Esophagus muscularis mucosa (tissue), 4 donors: ENCODE data around the gene LMAN2L. TPM values are rescaled to one million over a fixed set of nuclear protein-coding genes. Genes with fewer than 3 reads are reported as not detected.

Experiments used
- DNase-seq: peaks from one replicate; pipeline ENCODE4 v3.0.0-alpha.2; 2017; ENCODE audit errors: extremely low spot score
- H3K27ac ChIP-seq, 4 donors: fragments of 200-600 bp; sonication (generic); replicated peaks in 1 of 4; 1 replicate in 3 of 4; 2 replicates in 1 of 4; pipeline ENCODE4 v1.5.1; 2016 to 2019; ENCODE audit warnings: mild to moderate bottlenecking in 1 of 4
- H3K27me3 ChIP-seq, 4 donors: fragments of 200-600 bp; sonication (generic); one replicate each; pipeline versions ENCODE4 v1.5.1 to v1.6.0; 2016 to 2019
- H3K36me3 ChIP-seq, 4 donors: fragments of 200-600 bp; sonication (generic); one replicate each; pipeline ENCODE4 v1.5.1; 2016 to 2019
- H3K4me1 ChIP-seq, 4 donors: fragments of 200-600 bp; sonication (generic); one replicate each; pipeline ENCODE4 v1.5.1; 2016 to 2019
- H3K4me3 ChIP-seq, 4 donors: fragments of 200-600 bp; sonication (generic); 1 replicate in 2 of 4; 2 replicates in 2 of 4; pipeline ENCODE4 v1.5.1; 2016 to 2019; ENCODE audit warnings: mild to moderate bottlenecking in 4 of 4, moderate library complexity in 1 of 4
- H3K9me3 ChIP-seq, 4 donors: fragments of 200-600 bp; sonication (generic); 1 replicate in 3 of 4; 2 replicates in 1 of 4; pipeline ENCODE4 v1.5.1; 2016 to 2019
- EP300 ChIP-seq: sonication (generic); formaldehyde crosslinking; IDR thresholded peaks from one replicate; pipeline ENCODE4 v1.6.1; 2017; ENCODE audit warnings: antibody characterized with exemption
- POLR2A ChIP-seq: fragments of 450-650 bp; IDR thresholded peaks from one replicate; pipeline ENCODE4 v1.6.1; 2017; ENCODE audit warnings: antibody characterized with exemption, moderate library complexity, mild to moderate bottlenecking, low read depth
- POLR2AphosphoS5 ChIP-seq, 2 donors: sonication (generic); formaldehyde crosslinking; IDR thresholded peaks; one replicate each; pipeline ENCODE4 v1.6.1; 2017; ENCODE audit warnings: antibody characterized with exemption in 2 of 2
- WGBS: methylation state at CpG from one replicate; pipeline ENCODE4 v1.1.5; 2018; 5-methylcytosine and 5-hydroxymethylcytosine counted together
- intact Hi-C: fragments of 100-400 bp; cut with DNase I; formaldehyde crosslinking; loops from one replicate; pipeline ENCODE4 v1.15.1; 2023
- total RNA-seq, 4 donors: library from RNA; depleted of rRNA; stranded (reverse); fragments of >200 nt; gene quantifications; one replicate each; pipeline versions ENCODE4 v1.1.0 to v1.2.1, GENCODE V29; 2016
- TF ChIP-seq, protein P1 (sequence below), 3 experiments: fragments of 200-600 bp in 2 of 3; fragments of 450-650 bp in 1 of 3; sonication (generic) in 2 of 3; IDR thresholded peaks; one replicate each; pipeline ENCODE4 v1.5.1; 2017 to 2019; ENCODE audit warnings: antibody characterized with exemption in 3 of 3, mild to moderate bottlenecking in 2 of 3, moderate library complexity in 1 of 3

Gene LMAN2L
- total RNA-seq, 4 donors from 2014 or later: 13.7 to 22.1 (median 21.2) TPM

DNA sequence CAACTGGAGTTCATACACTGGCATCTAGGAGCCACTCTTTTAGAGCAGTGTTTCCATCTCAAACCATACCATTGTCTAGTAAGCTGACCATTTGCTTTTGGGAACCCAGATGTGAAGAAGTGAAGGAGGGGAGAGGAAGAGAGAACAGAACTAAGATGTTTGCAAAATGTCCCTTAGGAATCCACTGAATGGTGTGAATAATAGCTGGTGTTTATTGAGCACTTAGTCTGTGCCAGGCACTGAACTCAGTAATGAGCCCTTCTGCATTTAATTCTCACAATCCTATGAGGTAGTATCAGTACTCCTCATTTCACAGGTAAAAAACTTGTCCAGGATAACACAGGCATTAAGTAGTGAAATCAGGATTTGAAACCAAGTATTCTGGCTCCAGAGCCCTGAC lies 23.5 kb downstream of the LMAN2L start:
- H3K36me3 ChIP-seq: peaks cover 24 to 74% (median 42%) of the 10 kb centered on the region in 4 donors

DNA sequence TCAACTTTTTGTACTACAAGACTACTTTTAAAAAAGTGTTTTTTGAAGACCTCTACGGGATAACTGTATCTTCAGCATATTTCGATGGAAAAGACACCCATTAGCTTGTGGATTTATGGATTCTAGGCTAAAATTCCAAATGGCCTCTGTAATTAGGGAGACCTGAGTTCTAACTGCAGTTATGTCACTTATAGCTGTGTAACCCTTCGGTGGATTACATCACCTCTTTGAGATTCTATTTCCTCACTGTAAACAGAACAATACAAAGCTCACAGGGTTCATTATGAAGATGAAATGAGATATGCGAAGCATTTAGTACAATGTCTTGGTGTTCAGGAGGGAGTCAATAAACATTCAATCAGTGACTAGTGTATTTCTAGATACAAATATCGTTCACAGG lies 24.2 kb downstream of the LMAN2L start:
- Histone ChIP-seq H3K4me3 (no peak overlapping the region), H3K4me1 (no peaks in the 10 kb centered on the region), H3K27me3 (no peaks in the 10 kb centered on the region), H3K36me3 (peaks cover 29 to 80% (median 49%) of the 10 kb centered on the region in 4 donors), H3K9me3 (no peaks in the 10 kb centered on the region), H3K27ac (no peak overlapping the region)
- TF ChIP-seq EP300 (no peak), POLR2A (no peak), POLR2AphosphoS5 (IDR thresholded peaks at IDR 0.05) (no peak)
- TF ChIP-seq, protein P1, sequence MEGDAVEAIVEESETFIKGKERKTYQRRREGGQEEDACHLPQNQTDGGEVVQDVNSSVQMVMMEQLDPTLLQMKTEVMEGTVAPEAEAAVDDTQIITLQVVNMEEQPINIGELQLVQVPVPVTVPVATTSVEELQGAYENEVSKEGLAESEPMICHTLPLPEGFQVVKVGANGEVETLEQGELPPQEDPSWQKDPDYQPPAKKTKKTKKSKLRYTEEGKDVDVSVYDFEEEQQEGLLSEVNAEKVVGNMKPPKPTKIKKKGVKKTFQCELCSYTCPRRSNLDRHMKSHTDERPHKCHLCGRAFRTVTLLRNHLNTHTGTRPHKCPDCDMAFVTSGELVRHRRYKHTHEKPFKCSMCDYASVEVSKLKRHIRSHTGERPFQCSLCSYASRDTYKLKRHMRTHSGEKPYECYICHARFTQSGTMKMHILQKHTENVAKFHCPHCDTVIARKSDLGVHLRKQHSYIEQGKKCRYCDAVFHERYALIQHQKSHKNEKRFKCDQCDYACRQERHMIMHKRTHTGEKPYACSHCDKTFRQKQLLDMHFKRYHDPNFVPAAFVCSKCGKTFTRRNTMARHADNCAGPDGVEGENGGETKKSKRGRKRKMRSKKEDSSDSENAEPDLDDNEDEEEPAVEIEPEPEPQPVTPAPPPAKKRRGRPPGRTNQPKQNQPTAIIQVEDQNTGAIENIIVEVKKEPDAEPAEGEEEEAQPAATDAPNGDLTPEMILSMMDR (IDR thresholded peaks at IDR 0.05): no peak
- DNase-seq: no peak
- intact Hi-C loops: no loop called here
- 93% methylated on average over 5 of the region's 5 CpGs for WGBS

More for the DNA sequence above, 23.5 kb downstream of the LMAN2L start:
- no peaks in the 10 kb centered on the region for H3K4me1 ChIP-seq
- no peak for DNase-seq
- intact Hi-C loops: no loop called here
- H3K27me3 ChIP-seq: no peaks in the 10 kb centered on the region
- TF ChIP-seq POLR2AphosphoS5 (IDR thresholded peaks at IDR 0.05): no peak
- TF ChIP-seq EP300: no peak
- H3K27ac ChIP-seq: no peak overlapping the region
- no peak overlapping the region for H3K4me3 ChIP-seq
- H3K9me3 ChIP-seq: no peaks in the 10 kb centered on the region

DNA sequence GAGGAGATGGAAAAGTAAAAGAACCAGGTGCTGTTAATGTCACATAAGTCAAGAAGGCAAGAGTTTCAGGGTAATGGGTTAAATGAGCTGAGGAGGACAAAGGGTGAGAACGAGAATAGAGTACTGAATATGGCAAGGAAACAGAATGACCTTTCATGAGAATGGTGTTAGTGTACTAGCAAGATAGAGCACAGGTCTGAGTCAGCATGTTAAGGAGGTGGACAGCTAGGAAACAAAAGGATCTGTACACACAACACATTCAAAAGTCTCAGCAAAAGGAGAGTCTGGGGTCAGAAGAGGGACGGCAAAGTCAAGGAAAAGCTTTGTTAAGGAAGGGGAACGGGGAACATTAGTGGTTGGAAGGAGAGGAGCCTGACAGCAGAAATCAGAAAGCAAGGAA lies 28.9 kb downstream of the LMAN2L start:
- Histone ChIP-seq H3K36me3 (peaks cover 69 to 98% (median 83%) of the 10 kb centered on the region in 4 donors), H3K9me3 (no peaks in the 10 kb centered on the region), H3K27me3 (no peaks in the 10 kb centered on the region), H3K4me3 (no peak overlapping the region), H3K27ac (no peak overlapping the region), H3K4me1 (no peaks in the 10 kb centered on the region)
- intact Hi-C loops: no loop called here
- DNase-seq: no peak
- 87% methylated on average over 3 of the region's 3 CpGs for WGBS
- TF ChIP-seq, protein P1 (IDR thresholded peaks at IDR 0.05): no peak
- TF ChIP-seq POLR2AphosphoS5 (IDR thresholded peaks at IDR 0.05): no peak
- no peak for TF ChIP-seq EP300
- TF ChIP-seq POLR2A: no peak

DNA sequence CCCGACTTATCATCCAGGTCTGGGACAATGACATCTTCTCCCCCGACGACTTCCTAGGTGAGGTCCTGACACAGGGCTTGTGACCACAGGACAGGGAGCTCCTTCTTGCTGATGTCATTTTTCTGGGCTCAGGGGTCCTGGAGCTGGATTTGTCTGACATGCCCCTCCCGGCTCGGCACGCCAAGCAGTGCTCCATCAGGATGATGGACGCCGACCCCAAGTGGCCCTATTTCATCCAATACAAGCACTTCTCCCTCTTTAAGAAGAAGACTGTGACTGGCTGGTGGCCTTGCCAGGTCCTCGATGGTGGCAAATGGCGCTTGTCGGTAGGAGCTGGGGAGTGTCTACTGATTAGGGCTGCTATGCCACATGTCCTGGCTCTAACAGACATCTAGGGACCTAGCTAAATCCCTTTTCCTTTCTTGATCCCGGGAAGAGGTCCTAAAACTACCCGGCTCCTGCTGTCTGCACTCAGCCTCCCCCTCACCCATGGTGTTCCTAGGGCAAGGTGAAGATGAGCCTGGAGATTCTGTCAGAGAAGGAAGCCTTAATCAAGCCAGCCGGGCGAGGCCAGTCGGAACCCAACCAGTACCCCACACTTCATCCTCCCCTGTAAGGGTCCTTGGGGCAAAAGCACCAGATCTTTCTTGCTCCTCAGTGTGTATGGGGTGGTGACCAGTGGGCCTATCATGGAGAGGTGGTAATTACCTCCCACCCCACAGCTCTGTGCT lies 36.7 kb downstream of the LMAN2L start:
- intact Hi-C loops: no loop called here

DNA sequence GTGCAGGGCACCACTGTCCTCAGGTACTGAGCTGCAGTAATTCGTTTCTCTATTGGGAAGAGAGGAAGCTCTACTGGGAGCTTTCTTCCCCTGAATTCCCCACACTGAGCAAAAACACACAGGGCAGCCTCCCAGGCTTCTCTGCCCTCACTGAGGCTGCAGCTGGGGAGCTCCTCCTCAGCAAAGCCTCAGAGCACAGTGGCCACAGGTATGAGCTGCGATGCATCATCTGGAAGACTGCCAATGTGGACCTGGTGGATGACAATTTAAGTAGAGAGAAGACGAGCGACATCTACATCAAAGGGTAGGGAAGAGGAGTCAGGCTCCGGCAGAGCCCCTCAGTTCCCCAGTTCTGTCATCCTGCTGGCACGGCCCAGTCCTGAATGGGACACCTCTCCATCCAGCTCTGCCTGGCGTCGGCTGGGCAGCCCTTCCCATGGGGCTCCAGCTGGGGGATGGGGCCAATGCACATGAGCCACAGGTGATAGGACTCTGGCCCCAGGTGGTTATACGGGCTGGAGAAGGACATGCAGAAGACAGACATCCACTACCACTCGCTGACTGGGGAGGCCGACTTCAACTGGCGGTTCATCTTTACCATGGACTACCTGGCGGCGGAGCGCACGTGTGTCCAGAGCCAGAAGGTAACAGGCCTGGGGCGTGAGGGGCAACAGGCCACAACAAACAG lies 37.6 kb downstream of the LMAN2L start:
- intact Hi-C loops: no loop called here
- Histone ChIP-seq H3K27me3 (no peaks in the 10 kb centered on the region), H3K4me1 (no peaks in the 10 kb centered on the region), H3K4me3 (no peak overlapping the region), H3K36me3 (peaks cover 22 to 68% (median 54%) of the 10 kb centered on the region in 4 donors), H3K27ac (no peak overlapping the region), H3K9me3 (no peaks in the 10 kb centered on the region)
- 94% methylated on average over 9 of the region's 17 CpGs for WGBS
- DNase-seq: no peak
- TF ChIP-seq, protein P1 (IDR thresholded peaks at IDR 0.05): no peak
- TF ChIP-seq POLR2AphosphoS5 (IDR thresholded peaks at IDR 0.05) (no peak), EP300 (no peak), POLR2A (no peak)

More for the DNA sequence above, 36.7 kb downstream of the LMAN2L start:
- no peak overlapping the region for H3K4me3 ChIP-seq
- peaks cover 31 to 77% (median 61%) of the 10 kb centered on the region in 4 donors for H3K36me3 ChIP-seq
- H3K4me1 ChIP-seq: no peaks in the 10 kb centered on the region
- no peaks in the 10 kb centered on the region for H3K27me3 ChIP-seq
- TF ChIP-seq POLR2AphosphoS5 (IDR thresholded peaks at IDR 0.05): no peak
- DNase-seq: no peak
- no peak overlapping the region for H3K27ac ChIP-seq
- no peaks in the 10 kb centered on the region for H3K9me3 ChIP-seq
- 94% methylated on average over 16 of the region's 16 CpGs for WGBS
